ENCODE results near the gene AP1M2. TPM values are rescaled to one million over a fixed set of nuclear protein-coding genes. Genes with fewer than 3 reads are reported as not detected.
A peak's percentile ranks its signal among the peaks of the same experiment; 100 is the strongest.

AP1M2 gene
- total and polyA plus RNA-seq, 2 experiments from 2014 or later = 66.5 to 69.4 TPM

- no peak overlapping the region for H2AFZ ChIP-seq
- 67% methylated on average over 9 of the region's 9 CpGs for WGBS (ENCODE audit: low lambda C conversion rate, missing lambda C conversion rate)
These were observed 17.4 kb upstream of the AP1M2 start for GRCh38 chr19:10604460-10604980.

GRCh38 chr19:10603873-10604459, 16.9 kb upstream of the AP1M2 start:
- Histone ChIP-seq H3K9me2 (replicated peaks; ENCODE audit: insufficient read depth) (no peaks in the 10 kb centered on the region), H3K4me2 (peak overlapping the region; percentile 95), H3K36me3 (replicated peaks; ENCODE audit: insufficient read depth, low read depth) (no peaks in the 10 kb centered on the region), H3K4me3 (no peak overlapping the region), H4K20me1 (ENCODE audit: insufficient read depth, poor library complexity, severe bottlenecking) (no peaks in the 10 kb centered on the region), H3K79me2 (peaks cover 17% of the 10 kb centered on the region), H3K27me3 (no peaks in the 10 kb centered on the region), H2AFZ (no peak overlapping the region), H3K27ac (peak overlapping the region; percentile 79), H3K4me1 (ENCODE audit: insufficient read depth) (peaks cover 8% of the 10 kb centered on the region), H3K9me3 (ENCODE audit: low read depth) (no peaks in the 10 kb centered on the region)
- DNase-seq (ENCODE audit: low spot score) = no peak
- 39% methylated on average over 9 of the region's 9 CpGs for WGBS (ENCODE audit: low lambda C conversion rate, missing lambda C conversion rate)
- TF ChIP-seq EZH2phosphoT487 (IDR thresholded peaks at IDR 0.05; ENCODE audit: low read depth, severe bottlenecking, unreplicated experiment) (no peak), EZH2 (IDR thresholded peaks at IDR 0.05; ENCODE audit: borderline replicate concordance) (no peak), CTCF (IDR thresholded peaks at IDR 0.05; ENCODE audit: poor library complexity) (no peak)

More at GRCh38 chr19:10604460-10604980, 17.4 kb upstream of the AP1M2 start:
- peak overlapping the region; percentile 95 for H3K4me2 ChIP-seq
- no peaks in the 10 kb centered on the region for H3K9me3 ChIP-seq (ENCODE audit: low read depth)
- H3K79me2 ChIP-seq = peaks cover 17% of the 10 kb centered on the region
- no peaks in the 10 kb centered on the region for H3K27me3 ChIP-seq
- H4K20me1 ChIP-seq (ENCODE audit: insufficient read depth, poor library complexity, severe bottlenecking) = no peaks in the 10 kb centered on the region
- no peak overlapping the region for H3K4me3 ChIP-seq
- DNase-seq (ENCODE audit: low spot score) = no peak
- H3K36me3 ChIP-seq (replicated peaks; ENCODE audit: insufficient read depth, low read depth) = no peaks in the 10 kb centered on the region
- TF ChIP-seq CTCF (IDR thresholded peaks at IDR 0.05; ENCODE audit: poor library complexity) = no peak
- no peak for TF ChIP-seq EZH2phosphoT487 (IDR thresholded peaks at IDR 0.05; ENCODE audit: low read depth, severe bottlenecking, unreplicated experiment)
- no peak for TF ChIP-seq EZH2 (IDR thresholded peaks at IDR 0.05; ENCODE audit: borderline replicate concordance)
- peaks cover 8% of the 10 kb centered on the region for H3K4me1 ChIP-seq (ENCODE audit: insufficient read depth)
- peak overlapping the region; percentile 79 for H3K27ac ChIP-seq
- no peaks in the 10 kb centered on the region for H3K9me2 ChIP-seq (replicated peaks; ENCODE audit: insufficient read depth)

GRCh38 chr19:10603084-10603872, 16.2 kb upstream of the AP1M2 start:
- H3K4me1 ChIP-seq (ENCODE audit: insufficient read depth) = peaks cover 8% of the 10 kb centered on the region
- peak overlapping the region; percentile 95 for H2AFZ ChIP-seq
- H3K4me3 ChIP-seq = peak overlapping the region; percentile 84
- H4K20me1 ChIP-seq (ENCODE audit: insufficient read depth, poor library complexity, severe bottlenecking) = no peaks in the 10 kb centered on the region
- H3K27ac ChIP-seq = peak overlapping the region; percentile 79
- no peaks in the 10 kb centered on the region for H3K9me3 ChIP-seq (ENCODE audit: low read depth)
- DNase-seq (ENCODE audit: low spot score) = peak; percentile 29
- no peaks in the 10 kb centered on the region for H3K36me3 ChIP-seq (replicated peaks; ENCODE audit: insufficient read depth, low read depth)
- TF ChIP-seq EZH2phosphoT487 (IDR thresholded peaks at IDR 0.05; ENCODE audit: low read depth, severe bottlenecking, unreplicated experiment) (no peak), EZH2 (IDR thresholded peaks at IDR 0.05; ENCODE audit: borderline replicate concordance) (no peak), CTCF (IDR thresholded peaks at IDR 0.05; ENCODE audit: poor library complexity) (no peak)
- H3K79me2 ChIP-seq = peaks cover 17% of the 10 kb centered on the region
- no peaks in the 10 kb centered on the region for H3K27me3 ChIP-seq
- H3K4me2 ChIP-seq = peak overlapping the region; percentile 95
- H3K9me2 ChIP-seq (replicated peaks; ENCODE audit: insufficient read depth) = no peaks in the 10 kb centered on the region
- 25% methylated on average over 18 of the region's 19 CpGs for WGBS (ENCODE audit: low lambda C conversion rate, missing lambda C conversion rate)

All from hepatocyte (in vitro differentiated cells).